Stimulated activated naive CD8-positive, alpha-beta T cell treated with anti-CD3 and anti-CD28 coated beads, Interleukin-15, Interleukin-2, amounts not matched to agents 100 U/mL and 50 U/mL, for 24 hours (primary cell): ENCODE data around the gene SLC35B2.
A peak's percentile ranks its signal among the peaks of the same experiment; 100 is the strongest.

ENCODE experiments used
- ATAC-seq: fragments of 150-1000 bp; cut with Tn5 transposase; one replicate; pipeline ENCODE4 v1.10.0; 2021
- DNase-seq: peaks from one replicate; pipeline ENCODE4 v3.0.0; 2021

Gene SLC35B2

GRCh38 chr6:44268095-44268628, 10.8 kb upstream of the SLC35B2 start:
- DNase-seq (peak; percentile 70), ATAC-seq (no peak)

- ATAC-seq (no peak), DNase-seq (no peak)
Measured at GRCh38 chr6:44267252-44267651, 9.9 kb upstream of the SLC35B2 start.

- ATAC-seq (no peak), DNase-seq (no peak)
Measured at GRCh38 chr6:44266347-44266746, 9.0 kb upstream of the SLC35B2 start.

GRCh38 chr6:44265722-44266233, 8.4 kb upstream of the SLC35B2 start:
- ATAC-seq (no peak), DNase-seq (no peak)

- DNase-seq (peak; percentile 98), ATAC-seq (peak; percentile 67)
Measured at GRCh38 chr6:44265007-44265721, 7.8 kb upstream of the SLC35B2 start, which contains the start of gene NFKBIE. Gene NFKBIE (minus strand): TSS chr6:44265551. CDS start chr6:44265346, 205 bp downstream.

GRCh38 chr6:44264154-44265006, 7.1 kb upstream of the SLC35B2 start:
- ATAC-seq (peak; percentile 37), DNase-seq (peak; percentile 53)

- DNase-seq = peak; percentile 55
- peak; percentile 16 for ATAC-seq
Measured at GRCh38 chr6:44263354-44264100, 6.2 kb upstream of the SLC35B2 start.

- ATAC-seq (no peak), DNase-seq (peak; percentile 23)
Measured at GRCh38 chr6:44262467-44263353, 5.4 kb upstream of the SLC35B2 start.

- no peak for DNase-seq
- no peak for ATAC-seq
Measured at GRCh38 chr6:44261581-44261980, 4.3 kb upstream of the SLC35B2 start.

- no peak for ATAC-seq
- DNase-seq = no peak
Measured at GRCh38 chr6:44260451-44261297, 3.3 kb upstream of the SLC35B2 start.

GRCh38 chr6:44260011-44260410, 2.7 kb upstream of the SLC35B2 start:
- ATAC-seq (no peak), DNase-seq (no peak)

GRCh38 chr6:44258921-44259320, 1.6 kb upstream of the SLC35B2 start:
- no peak for DNase-seq
- ATAC-seq = no peak

- ATAC-seq (no peak), DNase-seq (no peak)
Measured at GRCh38 chr6:44258325-44258863, 1.1 kb upstream of the SLC35B2 start.

- DNase-seq (no peak), ATAC-seq (peak; percentile 0)
Measured at GRCh38 chr6:44257753-44258324, 511 bp upstream of the SLC35B2 start.

- DNase-seq (peak; percentile 59), ATAC-seq (no peak)
Measured at GRCh38 chr6:44256775-44257024, 628 bp downstream of the SLC35B2 start.

- ATAC-seq (peak; percentile 10), DNase-seq (peak; percentile 36)
Measured at GRCh38 chr6:44255871-44256774, 1.2 kb downstream of the SLC35B2 start.

GRCh38 chr6:44255105-44255808, 2.1 kb downstream of the SLC35B2 start:
- ATAC-seq = peak; percentile 2
- peak; percentile 46 for DNase-seq
